ENCODE data around the gene NUMBL. TPM values are rescaled to one million over a fixed set of nuclear protein-coding genes. Genes with fewer than 3 reads are reported as not detected.
"Not testable (repeated sequence)": the region's sequence is repeated elsewhere in the genome, so short reads cannot be mapped to it uniquely, and the experiment has no call there.

The NUMBL gene
- polyA plus RNA-seq, 1 donor from 2014 or later = 20.5 TPM

DNA sequence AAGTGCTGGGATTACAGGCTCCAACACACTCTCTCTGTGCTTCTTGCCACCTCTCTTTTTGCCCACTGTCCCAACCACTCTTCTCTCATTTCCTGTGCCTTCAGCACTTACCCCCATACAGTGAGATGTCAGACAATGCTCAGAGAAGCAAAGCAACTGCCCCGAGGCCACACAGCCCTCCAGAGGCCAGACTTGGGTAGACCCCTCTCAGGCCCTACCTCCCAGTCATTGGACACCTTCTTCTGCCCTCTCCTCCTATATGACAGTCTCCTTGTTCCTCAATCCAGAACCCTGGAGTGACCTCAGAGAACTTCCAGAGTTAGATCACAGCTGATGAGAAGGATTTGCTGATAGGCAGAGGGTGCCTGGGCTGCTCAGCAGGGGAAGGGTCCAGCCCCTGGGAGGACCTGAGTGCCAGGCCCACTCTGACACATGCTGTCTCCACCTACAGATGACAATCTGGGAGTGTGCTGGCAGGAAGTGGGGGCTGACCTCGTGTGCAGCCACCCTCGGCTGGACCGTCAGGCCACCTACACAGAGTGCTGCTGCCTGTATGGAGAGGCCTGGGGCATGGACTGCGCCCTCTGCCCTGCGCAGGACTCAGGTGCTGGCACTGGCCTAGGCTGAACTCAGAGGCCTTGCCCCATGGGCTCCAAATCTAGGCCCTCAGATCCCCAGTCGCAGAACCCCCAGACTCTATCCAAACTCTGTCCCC is 64.9 kb downstream of the NUMBL start:
- Histone ChIP-seq H3K4me3 (ENCODE audit: low read length) (no peak overlapping the region), H3K9ac (ENCODE audit: low read length) (no peak overlapping the region), H2AFZ (ENCODE audit: low read depth, low read length) (no peak overlapping the region), H4K20me1 (ENCODE audit: insufficient read depth) (no peaks in the 10 kb centered on the region), H3K79me2 (replicated peaks; ENCODE audit: insufficient read depth, low read length) (no peaks in the 10 kb centered on the region), H3K27ac (ENCODE audit: low read length) (no peak overlapping the region), H3K9me2 (ENCODE audit: insufficient read depth, low read length) (no peaks in the 10 kb centered on the region), H3K36me3 (ENCODE audit: insufficient read depth, low read length) (no peaks in the 10 kb centered on the region), H3K9me3 (ENCODE audit: low read length) (no peaks in the 10 kb centered on the region), H3K4me2 (ENCODE audit: low read length) (no peak overlapping the region), H3K27me3 (ENCODE audit: insufficient read depth, low read depth, low read length) (no peaks in the 10 kb centered on the region), H3F3A (ENCODE audit: insufficient read depth, low read length, poor library complexity, severe bottlenecking) (no peaks in the 10 kb centered on the region)
- TF ChIP-seq MXI1 (conservative IDR thresholded peaks at IDR 0.05; ENCODE audit: poor library complexity, severe bottlenecking) = no peak
- TF ChIP-seq EP300 (conservative IDR thresholded peaks at IDR 0.05; ENCODE audit: poor library complexity, severe bottlenecking) = no peak
- TF ChIP-seq EZH2 (IDR thresholded peaks at IDR 0.05; ENCODE audit: borderline replicate concordance, insufficient read depth, low read length, poor library complexity, severe bottlenecking) = no peak
- no peak for TF ChIP-seq SMC3 (conservative IDR thresholded peaks at IDR 0.05; ENCODE audit: poor library complexity)
- TF ChIP-seq, protein P1, sequence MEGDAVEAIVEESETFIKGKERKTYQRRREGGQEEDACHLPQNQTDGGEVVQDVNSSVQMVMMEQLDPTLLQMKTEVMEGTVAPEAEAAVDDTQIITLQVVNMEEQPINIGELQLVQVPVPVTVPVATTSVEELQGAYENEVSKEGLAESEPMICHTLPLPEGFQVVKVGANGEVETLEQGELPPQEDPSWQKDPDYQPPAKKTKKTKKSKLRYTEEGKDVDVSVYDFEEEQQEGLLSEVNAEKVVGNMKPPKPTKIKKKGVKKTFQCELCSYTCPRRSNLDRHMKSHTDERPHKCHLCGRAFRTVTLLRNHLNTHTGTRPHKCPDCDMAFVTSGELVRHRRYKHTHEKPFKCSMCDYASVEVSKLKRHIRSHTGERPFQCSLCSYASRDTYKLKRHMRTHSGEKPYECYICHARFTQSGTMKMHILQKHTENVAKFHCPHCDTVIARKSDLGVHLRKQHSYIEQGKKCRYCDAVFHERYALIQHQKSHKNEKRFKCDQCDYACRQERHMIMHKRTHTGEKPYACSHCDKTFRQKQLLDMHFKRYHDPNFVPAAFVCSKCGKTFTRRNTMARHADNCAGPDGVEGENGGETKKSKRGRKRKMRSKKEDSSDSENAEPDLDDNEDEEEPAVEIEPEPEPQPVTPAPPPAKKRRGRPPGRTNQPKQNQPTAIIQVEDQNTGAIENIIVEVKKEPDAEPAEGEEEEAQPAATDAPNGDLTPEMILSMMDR (IDR thresholded peaks at IDR 0.05; ENCODE audit: poor library complexity, severe bottlenecking) = no peak
- no peak for TF ChIP-seq TAF1 (IDR thresholded peaks at IDR 0.05; ENCODE audit: low read depth)
- no peak for TF ChIP-seq POLR2AphosphoS5 (IDR thresholded peaks at IDR 0.05)
- TF ChIP-seq RAD21 (conservative IDR thresholded peaks at IDR 0.05) = no peak

DNA sequence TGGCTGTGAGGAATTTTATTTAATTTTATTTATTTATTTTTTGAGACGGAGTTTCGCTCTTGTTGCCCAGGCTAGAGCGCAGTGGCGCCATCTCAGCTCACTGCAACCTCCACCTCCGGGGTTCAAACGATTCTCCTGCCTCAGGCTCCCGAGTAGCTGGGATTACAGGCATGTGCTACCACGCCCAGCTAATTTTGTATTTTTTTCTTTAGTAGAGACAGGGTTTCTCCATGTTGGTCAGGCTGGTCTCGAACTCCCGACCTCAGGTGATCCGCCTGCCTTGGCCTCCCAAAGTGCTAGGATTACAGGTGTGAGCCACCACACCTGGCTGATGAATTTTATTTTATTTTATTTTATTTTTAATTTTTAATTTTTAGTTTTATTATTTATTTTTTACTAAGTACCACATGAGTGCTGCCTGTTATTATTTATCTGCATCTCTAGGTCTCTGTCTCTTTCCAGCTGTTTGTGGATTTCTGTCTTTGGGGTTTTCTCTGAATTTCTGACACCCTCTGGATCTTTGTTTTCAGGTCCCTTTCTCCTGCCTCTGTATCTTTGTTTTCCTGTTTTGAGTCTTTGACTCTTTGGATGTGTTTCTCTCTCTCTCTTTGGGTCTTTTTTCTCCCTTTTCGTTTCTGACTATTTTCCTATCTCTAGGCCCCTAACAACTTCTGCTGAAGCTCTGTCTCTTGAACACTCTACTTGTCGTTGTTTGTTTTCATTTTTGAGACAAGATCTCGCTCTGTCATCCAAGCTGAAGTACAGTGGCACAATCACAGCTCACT is 65.9 kb downstream of the NUMBL start:
- not testable (repeated sequence) for H3K27ac ChIP-seq (ENCODE audit: low read length); H3F3A ChIP-seq (ENCODE audit: insufficient read depth, low read length, poor library complexity, severe bottlenecking); H3K27me3 ChIP-seq (ENCODE audit: insufficient read depth, low read depth, low read length); H2AFZ ChIP-seq (ENCODE audit: low read depth, low read length); H3K9ac ChIP-seq (ENCODE audit: low read length); H4K20me1 ChIP-seq (ENCODE audit: insufficient read depth); H3K9me2 ChIP-seq (ENCODE audit: insufficient read depth, low read length); H3K36me3 ChIP-seq (ENCODE audit: insufficient read depth, low read length); H3K4me2 ChIP-seq (ENCODE audit: low read length); H3K4me3 ChIP-seq (ENCODE audit: low read length); H3K9me3 ChIP-seq (ENCODE audit: low read length); H3K79me2 ChIP-seq (replicated peaks; ENCODE audit: insufficient read depth, low read length)

DNA sequence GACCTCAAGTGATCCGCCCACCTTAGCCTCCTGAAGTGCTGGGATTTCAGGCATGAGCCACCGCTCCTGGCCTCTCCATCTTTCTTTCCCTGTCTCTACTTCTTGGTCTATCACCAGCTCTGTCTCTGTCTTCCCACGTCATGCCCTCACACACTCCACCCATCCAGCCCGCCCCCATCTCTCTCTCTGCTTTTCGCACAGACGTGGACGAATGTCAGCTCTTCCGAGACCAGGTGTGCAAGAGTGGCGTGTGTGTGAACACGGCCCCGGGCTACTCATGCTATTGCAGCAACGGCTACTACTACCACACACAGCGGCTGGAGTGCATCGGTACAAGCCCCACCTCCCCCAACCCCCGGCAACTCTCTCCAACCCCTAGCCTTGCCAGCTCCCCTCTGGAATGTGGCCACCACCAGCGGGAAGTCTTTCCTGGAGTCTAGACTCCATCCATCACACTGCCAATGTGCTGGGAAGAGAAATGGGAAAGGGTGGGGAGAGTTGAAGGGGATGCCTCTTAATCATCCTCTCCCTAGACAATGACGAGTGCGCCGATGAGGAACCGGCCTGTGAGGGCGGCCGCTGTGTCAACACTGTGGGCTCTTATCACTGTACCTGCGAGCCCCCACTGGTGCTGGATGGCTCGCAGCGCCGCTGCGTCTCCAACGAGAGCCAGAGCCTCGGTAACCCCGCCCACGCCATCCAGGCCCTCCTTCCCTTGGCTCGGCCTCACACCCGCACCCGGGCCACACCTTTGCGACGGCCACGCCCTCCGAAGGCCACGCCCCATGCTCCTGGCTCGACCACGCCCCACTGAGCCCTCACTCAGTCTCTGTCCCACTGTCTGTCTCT is 66.8 kb downstream of the NUMBL start:
- Histone ChIP-seq H3K9me3 (ENCODE audit: low read length) (no peaks in the 10 kb centered on the region), H3K79me2 (replicated peaks; ENCODE audit: insufficient read depth, low read length) (no peaks in the 10 kb centered on the region), H3K4me3 (ENCODE audit: low read length) (no peak overlapping the region), H3K27me3 (ENCODE audit: insufficient read depth, low read depth, low read length) (no peaks in the 10 kb centered on the region), H3K9ac (ENCODE audit: low read length) (no peak overlapping the region), H3K9me2 (ENCODE audit: insufficient read depth, low read length) (no peaks in the 10 kb centered on the region), H3F3A (ENCODE audit: insufficient read depth, low read length, poor library complexity, severe bottlenecking) (no peaks in the 10 kb centered on the region), H3K36me3 (ENCODE audit: insufficient read depth, low read length) (no peaks in the 10 kb centered on the region), H4K20me1 (ENCODE audit: insufficient read depth) (no peaks in the 10 kb centered on the region), H2AFZ (ENCODE audit: low read depth, low read length) (no peak overlapping the region), H3K27ac (ENCODE audit: low read length) (no peak overlapping the region), H3K4me2 (ENCODE audit: low read length) (no peak overlapping the region)
- TF ChIP-seq RAD21 (conservative IDR thresholded peaks at IDR 0.05) (no peak), TAF1 (IDR thresholded peaks at IDR 0.05; ENCODE audit: low read depth) (no peak), POLR2AphosphoS5 (IDR thresholded peaks at IDR 0.05) (no peak), EP300 (conservative IDR thresholded peaks at IDR 0.05; ENCODE audit: poor library complexity, severe bottlenecking) (no peak), SMC3 (conservative IDR thresholded peaks at IDR 0.05; ENCODE audit: poor library complexity) (no peak), MXI1 (conservative IDR thresholded peaks at IDR 0.05; ENCODE audit: poor library complexity, severe bottlenecking) (no peak), EZH2 (IDR thresholded peaks at IDR 0.05; ENCODE audit: borderline replicate concordance, insufficient read depth, low read length, poor library complexity, severe bottlenecking) (no peak)
- TF ChIP-seq, protein P2, sequence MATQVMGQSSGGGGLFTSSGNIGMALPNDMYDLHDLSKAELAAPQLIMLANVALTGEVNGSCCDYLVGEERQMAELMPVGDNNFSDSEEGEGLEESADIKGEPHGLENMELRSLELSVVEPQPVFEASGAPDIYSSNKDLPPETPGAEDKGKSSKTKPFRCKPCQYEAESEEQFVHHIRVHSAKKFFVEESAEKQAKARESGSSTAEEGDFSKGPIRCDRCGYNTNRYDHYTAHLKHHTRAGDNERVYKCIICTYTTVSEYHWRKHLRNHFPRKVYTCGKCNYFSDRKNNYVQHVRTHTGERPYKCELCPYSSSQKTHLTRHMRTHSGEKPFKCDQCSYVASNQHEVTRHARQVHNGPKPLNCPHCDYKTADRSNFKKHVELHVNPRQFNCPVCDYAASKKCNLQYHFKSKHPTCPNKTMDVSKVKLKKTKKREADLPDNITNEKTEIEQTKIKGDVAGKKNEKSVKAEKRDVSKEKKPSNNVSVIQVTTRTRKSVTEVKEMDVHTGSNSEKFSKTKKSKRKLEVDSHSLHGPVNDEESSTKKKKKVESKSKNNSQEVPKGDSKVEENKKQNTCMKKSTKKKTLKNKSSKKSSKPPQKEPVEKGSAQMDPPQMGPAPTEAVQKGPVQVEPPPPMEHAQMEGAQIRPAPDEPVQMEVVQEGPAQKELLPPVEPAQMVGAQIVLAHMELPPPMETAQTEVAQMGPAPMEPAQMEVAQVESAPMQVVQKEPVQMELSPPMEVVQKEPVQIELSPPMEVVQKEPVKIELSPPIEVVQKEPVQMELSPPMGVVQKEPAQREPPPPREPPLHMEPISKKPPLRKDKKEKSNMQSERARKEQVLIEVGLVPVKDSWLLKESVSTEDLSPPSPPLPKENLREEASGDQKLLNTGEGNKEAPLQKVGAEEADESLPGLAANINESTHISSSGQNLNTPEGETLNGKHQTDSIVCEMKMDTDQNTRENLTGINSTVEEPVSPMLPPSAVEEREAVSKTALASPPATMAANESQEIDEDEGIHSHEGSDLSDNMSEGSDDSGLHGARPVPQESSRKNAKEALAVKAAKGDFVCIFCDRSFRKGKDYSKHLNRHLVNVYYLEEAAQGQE (IDR thresholded peaks at IDR 0.05; ENCODE audit: borderline replicate concordance) = no peak
- TF ChIP-seq, protein P1 (IDR thresholded peaks at IDR 0.05; ENCODE audit: poor library complexity, severe bottlenecking) = no peak

Data from neural cell (in vitro differentiated cells).